ENCODE measurements around the gene PRKN. TPM values are rescaled to one million over a fixed set of nuclear protein-coding genes. Genes with fewer than 3 reads are reported as not detected.

Gene PRKN
- total RNA-seq, 1 donor from 2014 or later = 7.0 TPM

DNA sequence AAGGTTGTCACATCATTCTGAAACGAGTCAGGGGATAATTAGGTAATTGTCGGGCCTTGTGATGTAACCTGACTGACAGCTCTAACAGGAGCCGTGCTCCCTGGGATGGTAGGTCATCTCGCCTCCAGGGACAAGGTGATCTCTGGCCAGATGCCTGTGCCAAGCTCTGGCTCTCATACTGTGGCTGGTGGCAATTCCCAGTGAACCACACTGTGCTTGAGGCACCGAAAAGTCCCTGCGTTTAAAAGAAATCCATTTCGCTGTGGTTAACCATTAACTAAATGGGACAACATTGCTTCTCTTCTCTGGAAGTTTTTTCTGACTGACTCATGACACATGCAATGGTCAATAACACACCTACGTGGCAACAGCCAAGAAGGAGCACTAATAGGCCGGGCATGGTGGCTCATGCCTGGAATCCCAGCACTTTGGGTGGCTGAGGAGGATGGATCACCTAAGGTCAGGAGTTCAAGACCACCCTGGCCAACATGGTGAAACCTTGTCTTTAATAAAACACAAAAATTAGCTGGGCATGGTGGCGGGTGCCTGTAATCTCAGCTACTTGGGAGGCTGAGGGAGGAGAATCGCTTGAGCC is 669.2 kb downstream of the PRKN start:
- no peak overlapping the region for H3K27ac Mint-ChIP-seq (ENCODE audit: unreplicated experiment)
- peaks cover 4% of the 10 kb centered on the region for H3K9me3 Mint-ChIP-seq (ENCODE audit: unreplicated experiment)
- H3K27me3 Mint-ChIP-seq (ENCODE audit: unreplicated experiment) = no peaks in the 10 kb centered on the region
- H3K36me3 Mint-ChIP-seq (ENCODE audit: unreplicated experiment) = no peaks in the 10 kb centered on the region
- no peak for TF ChIP-seq CTCF (IDR thresholded peaks at IDR 0.05; ENCODE audit: partially characterized antibody, unreplicated experiment)
- no peak overlapping the region for H3K4me3 Mint-ChIP-seq (ENCODE audit: unreplicated experiment)
- no peak for DNase-seq
- H3K4me1 Mint-ChIP-seq (ENCODE audit: low read depth, unreplicated experiment) = peaks cover 7% of the 10 kb centered on the region

DNA sequence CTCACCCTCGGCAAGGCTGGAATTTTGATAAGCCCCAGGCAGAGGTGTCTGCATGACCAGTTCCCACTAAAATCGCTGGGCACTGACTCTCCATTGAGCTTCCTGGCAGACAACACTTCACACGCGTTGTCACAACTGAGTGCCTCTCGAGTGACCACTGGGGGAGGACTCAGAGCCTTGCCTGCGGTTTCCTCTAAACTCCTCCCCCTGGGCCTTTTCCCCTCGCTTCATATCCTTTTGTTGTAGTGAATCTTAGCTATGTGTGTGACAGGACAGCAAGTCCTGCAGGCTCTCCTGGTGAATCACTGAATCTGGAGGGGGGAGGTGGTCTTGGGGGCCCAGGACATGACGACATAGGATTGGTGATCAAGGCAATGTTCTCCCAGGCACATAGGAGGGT is 670.8 kb downstream of the PRKN start:
- H3K27ac Mint-ChIP-seq (ENCODE audit: unreplicated experiment) = no peak overlapping the region
- no peak for TF ChIP-seq CTCF (IDR thresholded peaks at IDR 0.05; ENCODE audit: partially characterized antibody, unreplicated experiment)
- H3K4me1 Mint-ChIP-seq (ENCODE audit: low read depth, unreplicated experiment) = peaks cover 3% of the 10 kb centered on the region
- H3K27me3 Mint-ChIP-seq (ENCODE audit: unreplicated experiment) = no peaks in the 10 kb centered on the region
- DNase-seq = no peak
- H3K36me3 Mint-ChIP-seq (ENCODE audit: unreplicated experiment) = no peaks in the 10 kb centered on the region
- H3K9me3 Mint-ChIP-seq (ENCODE audit: unreplicated experiment) = peaks cover 4% of the 10 kb centered on the region
- no peak overlapping the region for H3K4me3 Mint-ChIP-seq (ENCODE audit: unreplicated experiment)

- H3K36me3 Mint-ChIP-seq (ENCODE audit: unreplicated experiment) = no peaks in the 10 kb centered on the region
- no peak overlapping the region for H3K27ac Mint-ChIP-seq (ENCODE audit: unreplicated experiment)
- H3K9me3 Mint-ChIP-seq (ENCODE audit: unreplicated experiment) = peaks cover 4% of the 10 kb centered on the region
- H3K27me3 Mint-ChIP-seq (ENCODE audit: unreplicated experiment) = no peaks in the 10 kb centered on the region
- H3K4me3 Mint-ChIP-seq (ENCODE audit: unreplicated experiment) = no peak overlapping the region
- TF ChIP-seq CTCF (IDR thresholded peaks at IDR 0.05; ENCODE audit: partially characterized antibody, unreplicated experiment) = no peak
- no peak for DNase-seq
- peaks cover 3% of the 10 kb centered on the region for H3K4me1 Mint-ChIP-seq (ENCODE audit: low read depth, unreplicated experiment)
Measured at GRCh38 chr6:162056061-162056460, 671.5 kb downstream of the PRKN start.

- Mint-ChIP-seq H3K4me1 (ENCODE audit: low read depth, unreplicated experiment) (peaks cover 3% of the 10 kb centered on the region), H3K27ac (ENCODE audit: unreplicated experiment) (no peak overlapping the region), H3K27me3 (ENCODE audit: unreplicated experiment) (no peaks in the 10 kb centered on the region), H3K9me3 (ENCODE audit: unreplicated experiment) (peaks cover 4% of the 10 kb centered on the region), H3K4me3 (ENCODE audit: unreplicated experiment) (no peak overlapping the region), H3K36me3 (ENCODE audit: unreplicated experiment) (no peaks in the 10 kb centered on the region)
- no peak for DNase-seq
- TF ChIP-seq CTCF (IDR thresholded peaks at IDR 0.05; ENCODE audit: partially characterized antibody, unreplicated experiment) = no peak
Measured at GRCh38 chr6:162055365-162055764, 672.2 kb downstream of the PRKN start.

DNA sequence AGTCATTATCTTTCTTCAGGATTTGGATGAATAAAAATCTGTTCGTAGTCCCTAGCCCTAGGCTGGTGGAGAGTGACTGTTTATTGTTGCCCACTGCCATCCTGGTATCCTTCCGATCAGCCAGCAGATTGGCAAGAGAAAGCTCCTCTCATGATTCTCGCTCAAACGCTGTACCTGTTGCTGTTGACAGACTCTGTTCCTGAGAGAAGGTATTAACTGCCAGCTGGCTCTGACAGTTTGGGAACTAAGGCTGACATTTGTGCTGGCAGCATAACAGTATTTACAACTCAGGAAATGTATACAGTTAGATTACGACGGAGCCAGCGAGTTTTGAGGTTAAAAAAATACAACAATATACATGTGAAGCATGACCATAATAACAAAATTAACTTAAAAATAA is 674.5 kb downstream of the PRKN start:
- H3K4me3 Mint-ChIP-seq (ENCODE audit: unreplicated experiment) = no peak overlapping the region
- DNase-seq = no peak
- H3K36me3 Mint-ChIP-seq (ENCODE audit: unreplicated experiment) = no peaks in the 10 kb centered on the region
- H3K27ac Mint-ChIP-seq (ENCODE audit: unreplicated experiment) = no peak overlapping the region
- TF ChIP-seq CTCF (IDR thresholded peaks at IDR 0.05; ENCODE audit: partially characterized antibody, unreplicated experiment) = no peak
- H3K4me1 Mint-ChIP-seq (ENCODE audit: low read depth, unreplicated experiment) = peaks cover 3% of the 10 kb centered on the region
- no peaks in the 10 kb centered on the region for H3K27me3 Mint-ChIP-seq (ENCODE audit: unreplicated experiment)
- peaks cover 4% of the 10 kb centered on the region for H3K9me3 Mint-ChIP-seq (ENCODE audit: unreplicated experiment)
